Epidermal melanocyte (primary cell): ENCODE measurements around the gene WDR38.

Experiments
- DNase-seq: peaks from one replicate; pipeline ENCODE4 v3.0.0; 2011; ENCODE audit warnings: low spot score; ENCODE audit not compliant: insufficient read length

Gene WDR38

DNA sequence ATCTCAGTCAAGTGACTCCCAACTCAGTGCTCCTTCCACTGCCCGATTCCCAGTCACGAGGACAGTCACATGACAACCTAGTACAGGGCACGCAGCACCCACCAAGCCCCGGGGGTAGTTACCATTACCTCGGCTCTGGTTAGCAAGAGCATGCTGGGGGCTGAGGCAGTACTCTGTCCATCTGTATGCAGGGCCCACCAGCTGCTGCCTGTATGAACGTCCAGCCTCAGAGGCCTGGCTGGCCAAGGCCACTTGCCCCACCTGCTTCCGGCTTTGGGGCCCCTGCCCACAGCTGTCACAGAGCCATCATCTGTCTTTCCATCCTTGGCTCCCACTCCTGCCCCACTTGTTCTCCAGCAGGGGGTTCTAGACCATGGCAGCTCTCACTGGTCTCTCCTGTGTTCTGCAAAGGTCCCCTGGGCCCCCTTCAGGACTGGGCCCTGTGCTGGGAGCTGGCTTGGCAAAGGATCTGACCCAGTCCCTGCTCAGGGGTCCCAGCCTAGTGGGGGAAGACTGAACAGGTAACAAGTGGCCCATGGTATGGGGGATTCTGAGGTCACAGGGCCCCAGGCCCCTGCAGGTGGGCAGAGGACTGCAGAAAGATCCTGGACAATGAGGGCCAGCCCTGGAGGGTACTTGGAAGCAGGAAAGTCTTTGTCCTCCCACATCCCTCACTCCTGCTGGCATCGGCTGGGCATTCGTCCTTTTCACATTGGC, 5.2 kb downstream of the WDR38 start:
- no peak for DNase-seq

- DNase-seq = no peak
Observed at GRCh38 chr9:124859803-124860581, 6.7 kb downstream of the WDR38 start.

DNA sequence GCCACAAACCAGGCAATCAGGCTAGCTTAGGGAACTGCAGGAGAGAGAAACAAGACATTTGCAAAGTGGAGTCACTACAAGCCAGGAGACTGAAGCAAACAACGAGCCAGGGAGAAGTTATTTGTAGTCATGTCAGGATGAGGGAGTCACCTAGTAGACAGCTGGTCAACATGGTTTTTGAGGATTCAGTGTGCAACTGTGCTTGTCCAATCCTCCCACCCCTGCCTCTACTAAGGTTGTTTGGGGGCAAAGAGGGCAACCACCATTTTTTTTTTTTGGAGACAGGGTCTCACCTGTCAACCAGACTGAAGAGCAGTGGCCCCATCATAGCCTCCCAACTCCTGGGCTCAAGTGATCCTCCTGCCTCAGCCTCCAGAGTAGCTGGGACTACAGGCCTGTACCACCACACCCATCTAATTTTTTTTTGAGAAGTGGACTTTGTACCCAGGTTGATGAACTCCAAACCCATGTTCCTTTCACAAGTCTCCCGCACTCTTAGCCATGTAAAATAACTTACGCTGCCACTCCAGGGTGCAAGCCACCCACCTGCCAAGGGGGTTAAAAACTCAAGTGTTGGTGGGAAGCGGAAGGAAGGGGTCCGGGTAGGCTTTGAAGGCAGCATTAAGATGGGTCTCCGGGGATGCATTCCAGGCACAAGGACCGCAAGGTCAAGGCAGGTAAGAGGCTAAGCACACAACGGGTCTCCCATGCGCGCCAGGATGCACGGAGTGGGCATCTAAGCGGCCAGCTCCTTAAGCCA, 7.5 kb downstream of the WDR38 start:
- DNase-seq = no peak

- peak; percentile 98 for DNase-seq
Observed at GRCh38 chr9:124861342-124862229, 8.3 kb downstream of the WDR38 start, which contains the start of the genes ARPC5L and RPL35. TSS of gene ARPC5L (plus strand) at chr9:124862130. CDS start at chr9:124869291, 7,161 bp downstream. TSS of gene RPL35 (minus strand) at chr9:124861957. CDS start at chr9:124861912, 45 bp downstream.

- DNase-seq = no peak
Observed at GRCh38 chr9:124863371-124863871, 10.2 kb downstream of the WDR38 start.

- peak; percentile 93 for DNase-seq
Observed at GRCh38 chr9:124868511-124869465, 15.5 kb downstream of the WDR38 start.

GRCh38 chr9:124869466-124869985, 16.3 kb downstream of the WDR38 start:
- no peak for DNase-seq

DNA sequence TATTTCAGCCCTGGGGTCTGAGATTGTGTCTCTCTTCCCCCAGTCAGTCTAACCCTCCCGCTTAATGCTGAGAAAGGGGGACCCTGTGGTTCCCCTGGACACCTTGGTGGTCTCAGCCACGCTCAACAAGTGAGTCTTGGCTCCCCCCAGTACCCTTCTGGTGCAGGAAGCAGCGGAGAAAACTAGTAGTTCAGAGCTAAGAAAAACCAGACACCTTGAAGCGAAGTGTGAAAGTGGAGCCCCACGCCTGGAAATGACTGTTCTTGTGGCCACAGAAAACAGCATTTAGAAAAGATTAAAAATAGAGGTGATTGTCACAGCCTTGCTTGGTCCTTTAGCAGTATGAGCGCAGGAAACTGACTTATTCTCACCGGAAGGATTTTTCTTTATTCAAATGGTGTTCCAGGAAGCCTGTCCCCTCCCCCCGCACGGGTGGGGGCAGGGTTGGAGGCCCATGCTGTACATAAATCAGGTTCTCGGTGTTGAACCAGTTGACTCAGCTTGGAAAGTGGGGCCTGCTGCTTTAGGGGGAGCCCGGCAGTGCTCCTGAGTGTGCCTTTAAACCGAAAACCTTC, 16.8 kb downstream of the WDR38 start:
- DNase-seq = no peak

- no peak for DNase-seq
Observed at GRCh38 chr9:124870723-124871122, 17.5 kb downstream of the WDR38 start.

- DNase-seq = no peak
Observed at GRCh38 chr9:124871156-124871561, 17.9 kb downstream of the WDR38 start.

DNA sequence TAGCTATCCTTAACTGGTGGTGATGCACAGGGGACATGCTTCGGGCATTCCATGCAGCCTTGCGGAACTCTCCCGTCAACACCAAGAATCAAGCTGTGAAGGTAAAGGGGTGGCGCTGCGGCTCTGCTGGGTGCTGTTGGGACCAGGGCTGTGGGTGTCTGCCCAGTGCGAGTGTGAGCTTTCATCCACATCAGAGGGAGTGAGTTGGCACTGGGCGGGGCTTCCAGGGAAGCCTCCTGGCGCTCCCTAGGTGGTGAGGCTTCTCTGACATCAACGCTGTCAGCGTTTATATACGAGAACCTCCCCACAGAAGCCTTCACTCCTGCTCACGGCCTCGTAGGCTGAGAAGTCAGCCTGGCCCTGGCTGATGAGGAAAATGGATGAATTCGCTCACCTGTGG, 20.4 kb downstream of the WDR38 start:
- DNase-seq = no peak

GRCh38 chr9:124875501-124875900, 22.2 kb downstream of the WDR38 start:
- no peak for DNase-seq

DNA sequence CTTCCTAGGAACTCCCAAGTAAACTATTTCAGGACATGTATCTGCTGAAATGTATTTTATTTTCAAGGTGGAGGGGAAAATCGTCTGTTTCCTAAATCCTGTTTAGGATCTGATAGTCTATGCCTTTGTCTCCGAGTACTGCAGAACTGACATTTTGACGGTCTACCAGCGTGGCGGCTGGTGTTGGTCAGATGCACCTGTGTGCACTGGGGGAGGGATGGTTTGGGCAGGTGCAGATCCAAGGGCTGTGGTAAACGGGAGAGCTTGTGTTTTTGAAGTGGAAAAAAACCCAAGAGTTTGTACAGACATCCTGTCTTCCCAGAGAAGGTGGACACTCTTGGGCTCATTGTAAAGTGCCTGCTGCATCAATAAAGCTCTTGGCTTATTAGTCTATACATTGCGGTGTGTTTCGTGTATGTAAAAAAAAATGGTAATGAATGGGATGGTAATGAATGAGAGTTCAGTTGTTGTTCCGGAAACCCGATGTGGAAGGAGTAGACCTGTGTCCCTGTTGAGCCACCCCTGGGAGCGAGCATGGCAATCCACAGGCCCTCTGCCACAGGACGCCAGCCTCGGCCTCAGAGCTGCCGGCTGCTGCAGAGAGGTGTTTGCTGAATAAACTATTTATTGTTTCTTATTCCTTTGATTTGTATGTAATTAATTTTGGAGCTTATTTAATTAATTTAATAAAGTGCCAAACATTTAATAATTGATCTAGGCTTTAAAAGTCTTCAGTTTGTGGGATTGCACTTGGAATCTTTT, 23.9 kb downstream of the WDR38 start:
- no peak for DNase-seq

GRCh38 chr9:124878021-124878420, 24.8 kb downstream of the WDR38 start:
- no peak for DNase-seq

- no peak for DNase-seq
Observed at GRCh38 chr9:124878518-124878917, 25.3 kb downstream of the WDR38 start.

- DNase-seq = no peak
Observed at GRCh38 chr9:124879226-124879625, 26.0 kb downstream of the WDR38 start.

- DNase-seq = no peak
Observed at GRCh38 chr9:124880501-124880900, 27.2 kb downstream of the WDR38 start.

DNA sequence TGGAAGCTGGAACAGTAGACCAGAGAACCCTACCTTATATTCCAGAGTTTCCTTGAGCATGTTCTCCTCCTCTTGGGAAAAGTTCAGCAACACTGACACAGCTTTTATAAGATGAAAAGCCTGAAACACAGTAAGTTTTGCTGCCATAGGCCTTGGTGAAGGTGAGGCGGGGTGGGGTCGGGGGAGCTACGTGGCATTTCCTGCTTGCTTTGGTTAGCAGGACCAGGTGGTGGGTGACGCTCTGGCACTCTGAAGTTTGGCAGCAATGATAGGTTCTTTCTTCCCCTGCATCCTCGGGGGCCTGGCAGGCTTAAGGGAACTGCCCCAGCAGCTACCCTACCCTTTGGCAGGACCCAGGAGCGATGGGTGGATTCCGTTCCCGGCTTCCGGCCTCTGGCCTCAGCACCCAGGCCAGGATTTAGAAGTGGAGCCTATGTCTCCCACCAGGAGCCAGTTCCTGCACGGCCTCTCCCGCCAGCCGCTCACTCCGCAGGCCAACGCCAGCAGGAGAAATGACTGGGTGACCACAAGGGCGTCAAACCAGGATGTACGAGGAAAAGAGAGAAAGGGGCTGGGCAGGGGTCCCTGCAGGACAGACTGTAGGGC, 28.0 kb downstream of the WDR38 start:
- DNase-seq = no peak
